H9 (cell line): ENCODE measurements around the gene OGFR. TPM values are rescaled to one million over a fixed set of nuclear protein-coding genes. Genes with fewer than 3 reads are reported as not detected.

Experiments used
- DNase-seq: peaks from one replicate; pipeline ENCODE4 v3.0.0-alpha.2; 2017
- H2AFZ ChIP-seq: one replicate; pipeline ENCODE4 v1.6.1; 2013; ENCODE audit warnings: mild to moderate bottlenecking, low read length, control low read depth, moderate library complexity
- H2AK5ac ChIP-seq: 2 replicates; pipeline ENCODE4 v1.6.1; 2013; ENCODE audit warnings: low read length, control low read depth, mixed read lengths; ENCODE audit not compliant: insufficient read length
- H2BK120ac ChIP-seq: one replicate; pipeline ENCODE4 v1.6.1; 2013; ENCODE audit warnings: low read depth, mild to moderate bottlenecking, low read length, control low read depth, inconsistent platforms; ENCODE audit not compliant: poor library complexity, severe bottlenecking
- H2BK12ac ChIP-seq: 2 replicates; pipeline ENCODE4 v1.6.1; 2013; ENCODE audit warnings: low read length, control low read depth, mixed read lengths, low read depth; ENCODE audit not compliant: insufficient read length
- H2BK15ac ChIP-seq: 2 replicates; pipeline ENCODE4 v1.6.1; 2013; ENCODE audit warnings: low read depth, low read length, control low read depth
- H2BK20ac ChIP-seq: one replicate; pipeline ENCODE4 v1.6.1; 2013; ENCODE audit warnings: low read depth, mild to moderate bottlenecking, low read length, control low read depth, inconsistent platforms; ENCODE audit not compliant: poor library complexity, severe bottlenecking
- H2BK5ac ChIP-seq: 2 replicates; pipeline ENCODE4 v1.6.1; 2013; ENCODE audit warnings: low read length, control low read depth, mixed read lengths; ENCODE audit not compliant: insufficient read length
- H3K14ac ChIP-seq: 2 replicates; pipeline ENCODE4 v1.6.1; 2013; ENCODE audit warnings: low read length, control low read depth; ENCODE audit not compliant: insufficient read depth
- H3K18ac ChIP-seq: 2 replicates; pipeline ENCODE4 v1.6.1; 2013; ENCODE audit warnings: low read depth, mild to moderate bottlenecking, mixed read lengths, low read length, control low read depth; ENCODE audit not compliant: insufficient read length
- H3K23ac ChIP-seq: 2 replicates; pipeline ENCODE4 v1.6.1; 2013; ENCODE audit warnings: low read length, control low read depth, mixed read lengths, low read depth; ENCODE audit not compliant: insufficient read length
- H3K23me2 ChIP-seq: 2 replicates; pipeline ENCODE4 v1.6.1; 2013; ENCODE audit warnings: low read depth, mild to moderate bottlenecking, mixed read lengths, low read length, control low read depth; ENCODE audit not compliant: insufficient read length, poor library complexity, severe bottlenecking
- H3K27ac ChIP-seq: 2 replicates; pipeline ENCODE4 v1.5.1; 2013; ENCODE audit warnings: low read length, control low read depth, mixed read lengths, low read depth; ENCODE audit not compliant: insufficient read length
- H3K27me3 ChIP-seq: 2 replicates; pipeline ENCODE4 v1.6.1; 2013; ENCODE audit warnings: low read length, control low read depth, inconsistent platforms; ENCODE audit not compliant: insufficient read depth
- H3K4ac ChIP-seq: 2 replicates; pipeline ENCODE4 v1.6.1; 2013; ENCODE audit warnings: low read depth, mild to moderate bottlenecking, control low read depth, inconsistent platforms, low read length, moderate library complexity
- H3K4me1 ChIP-seq: 2 replicates; pipeline ENCODE4 v1.6.1; 2013; ENCODE audit warnings: low read length, control low read depth, inconsistent platforms; ENCODE audit not compliant: insufficient read depth
- H3K4me2 ChIP-seq: 2 replicates; pipeline ENCODE4 v1.6.1; 2013; ENCODE audit warnings: low read length, control low read depth, mixed read lengths; ENCODE audit not compliant: insufficient read length, insufficient read depth
- H3K56ac ChIP-seq: 2 replicates; pipeline ENCODE4 v1.6.1; 2013; ENCODE audit warnings: low read depth, mild to moderate bottlenecking, mixed read lengths, low read length, control low read depth; ENCODE audit not compliant: insufficient read length
- H3K79me1 ChIP-seq: 2 replicates; pipeline ENCODE4 v1.6.1; 2013; ENCODE audit warnings: low read depth, mild to moderate bottlenecking, moderate library complexity, low read length, control low read depth, inconsistent platforms; ENCODE audit not compliant: insufficient read depth, poor library complexity, severe bottlenecking
- H3K79me2 ChIP-seq: 2 replicates; pipeline ENCODE4 v1.6.1; 2013; ENCODE audit warnings: low read length, control low read depth, inconsistent platforms; ENCODE audit not compliant: insufficient read depth
- H3K9ac ChIP-seq: 2 replicates; pipeline ENCODE4 v1.6.1; 2013; ENCODE audit warnings: low read length, control low read depth, mixed read lengths; ENCODE audit not compliant: insufficient read length; ENCODE audit errors: extremely low read depth
- H3K9me3 ChIP-seq: one replicate; pipeline ENCODE4 v1.6.1; 2013; ENCODE audit warnings: low read depth, low read length, inconsistent platforms; ENCODE audit not compliant: control insufficient read depth
- H3T11ph ChIP-seq: one replicate; pipeline ENCODE4 v1.6.1; 2013; ENCODE audit warnings: mild to moderate bottlenecking, low read length, control low read depth, inconsistent platforms
- H4K20me1 ChIP-seq: one replicate; pipeline ENCODE4 v1.6.1; 2013; ENCODE audit not compliant: control insufficient read depth, insufficient read length, insufficient read depth
- H4K5ac ChIP-seq: 2 replicates; pipeline ENCODE4 v1.6.1; 2013; ENCODE audit warnings: low read depth, mild to moderate bottlenecking, mixed read lengths, low read length, control low read depth; ENCODE audit not compliant: insufficient read length
- H4K8ac ChIP-seq: replicated peaks from 2 replicates; pipeline ENCODE4 v1.6.1; 2013; ENCODE audit warnings: low read length, control low read depth, mixed read lengths, low read depth; ENCODE audit not compliant: insufficient read length
- H4K91ac ChIP-seq: 2 replicates; pipeline ENCODE4 v1.6.1; 2013; ENCODE audit warnings: low read depth, mild to moderate bottlenecking, moderate library complexity, mixed read lengths, low read length, control low read depth; ENCODE audit not compliant: insufficient read length
- H3K27ac Mint-ChIP-seq, 3 experiments: 2 replicates in 2 of 3; 3 replicates in 1 of 3; pipeline ENCODE4 v1.8.0; 2020 to 2021; ENCODE audit warnings: mixed read lengths in 3 of 3, mild to moderate bottlenecking in 1 of 3, moderate library complexity in 1 of 3
- H3K27me3 Mint-ChIP-seq: 2 replicates; pipeline ENCODE4 v1.8.0; 2021; ENCODE audit warnings: low read depth, mild to moderate bottlenecking, moderate library complexity, mixed read lengths
- H3K36me3 Mint-ChIP-seq, 3 experiments: 2 replicates in 2 of 3; 3 replicates in 1 of 3; pipeline ENCODE4 v1.8.0; 2020 to 2021; ENCODE audit warnings: low read depth in 3 of 3, mixed read lengths in 3 of 3; ENCODE audit not compliant: insufficient read depth in 1 of 3
- H3K4me1 Mint-ChIP-seq, 2 experiments: 2 replicates each; pipeline ENCODE4 v1.8.0; 2020; ENCODE audit warnings: mixed read lengths in 2 of 2
- H3K4me3 Mint-ChIP-seq, 2 experiments: 2 replicates in 1 of 2; 3 replicates in 1 of 2; pipeline ENCODE4 v1.8.0; 2020 to 2021; ENCODE audit warnings: mild to moderate bottlenecking in 2 of 2, mixed read lengths in 2 of 2, moderate library complexity in 1 of 2
- H3K9me3 Mint-ChIP-seq, 2 experiments: 2 replicates in 1 of 2; 3 replicates in 1 of 2; pipeline ENCODE4 v1.8.0; 2020; ENCODE audit warnings: mild to moderate bottlenecking in 2 of 2, mixed read lengths in 2 of 2, moderate library complexity in 1 of 2
- WGBS: extraction: QIAGEN DNeasy Blood & Tissue Kit; methylation state at CpG from one replicate; pipeline ENCODE4 v1.1.7; 2013; ENCODE audit warnings: missing lambda C conversion rate, low lambda C conversion rate, mixed read lengths; ENCODE audit not compliant: insufficient read length; ENCODE audit errors: extremely low coverage; 5-methylcytosine and 5-hydroxymethylcytosine counted together
- total RNA-seq: library from RNA; stranded (reverse); gene quantifications from 2 replicates; pipeline ENCODE4 v1.2.1, GENCODE V29; 2021
- TF ChIP-seq, protein P1 (sequence below): fragments of 200-600 bp; sonication (generic); conservative IDR thresholded peaks from 3 replicates; pipeline ENCODE4 v1.8.0; 2021; ENCODE audit warnings: antibody characterized with exemption, mild to moderate bottlenecking

OGFR gene
- total RNA-seq, 1 experiment from 2014 or later = 33.1 TPM

DNA sequence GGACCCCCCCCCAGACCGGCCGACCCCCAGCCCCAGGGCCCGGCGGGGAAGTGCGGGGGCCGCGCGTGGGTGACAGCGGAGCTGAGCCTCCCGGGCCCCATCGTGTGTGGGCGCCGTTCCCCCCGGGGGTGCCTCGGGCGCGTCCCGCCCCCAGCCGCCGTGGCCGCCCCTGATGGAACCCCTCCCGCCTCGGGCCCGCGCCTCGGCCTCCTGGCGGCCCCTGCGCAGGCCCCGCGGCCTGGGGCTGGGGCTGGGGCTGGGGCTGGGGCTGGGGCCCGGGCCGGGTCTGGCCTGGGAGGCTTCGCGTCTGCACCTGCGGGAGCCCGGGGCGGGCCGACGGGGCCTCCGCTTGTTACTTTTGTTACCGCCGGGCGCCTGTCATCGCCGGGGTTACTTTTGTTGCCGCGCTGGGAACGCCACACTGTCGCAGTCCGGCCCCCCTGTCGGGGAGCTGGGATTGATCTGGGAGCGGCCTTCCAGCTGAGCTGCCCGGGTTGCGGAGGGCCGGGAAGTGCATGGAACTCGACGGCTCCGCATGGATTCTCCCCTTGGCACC, 598 bp downstream of the OGFR start:
- Histone ChIP-seq H3K18ac (no peak overlapping the region), H4K5ac (no peak overlapping the region), H3K14ac (no peak overlapping the region), H3K4ac (no peak overlapping the region), H2BK15ac (no peak overlapping the region), H2BK12ac (no peak overlapping the region), H2BK20ac (no peak overlapping the region), H3K9ac (no peak overlapping the region), H3K4me2 (peak overlapping the region; percentile 53), H3K79me2 (no peaks in the 10 kb centered on the region), H4K20me1 (no peaks in the 10 kb centered on the region), H2AFZ (no peak overlapping the region), H4K8ac (no peak overlapping the region), H3K27me3 (no peaks in the 10 kb centered on the region), H3K79me1 (no peaks in the 10 kb centered on the region), H4K91ac (no peak overlapping the region), H3K4me1 (no peaks in the 10 kb centered on the region; the same call in 1 of the 2 replicates), H2AK5ac (no peak overlapping the region), H3K23ac (no peak overlapping the region), H3K27ac (no peak overlapping the region), H3K23me2 (no peaks in the 10 kb centered on the region), H2BK120ac (no peak overlapping the region), H3K9me3 (no peaks in the 10 kb centered on the region), H2BK5ac (no peak overlapping the region), H3K56ac (no peak overlapping the region), H3T11ph (no peak overlapping the region)
- no peak for DNase-seq
- TF ChIP-seq, protein P1, sequence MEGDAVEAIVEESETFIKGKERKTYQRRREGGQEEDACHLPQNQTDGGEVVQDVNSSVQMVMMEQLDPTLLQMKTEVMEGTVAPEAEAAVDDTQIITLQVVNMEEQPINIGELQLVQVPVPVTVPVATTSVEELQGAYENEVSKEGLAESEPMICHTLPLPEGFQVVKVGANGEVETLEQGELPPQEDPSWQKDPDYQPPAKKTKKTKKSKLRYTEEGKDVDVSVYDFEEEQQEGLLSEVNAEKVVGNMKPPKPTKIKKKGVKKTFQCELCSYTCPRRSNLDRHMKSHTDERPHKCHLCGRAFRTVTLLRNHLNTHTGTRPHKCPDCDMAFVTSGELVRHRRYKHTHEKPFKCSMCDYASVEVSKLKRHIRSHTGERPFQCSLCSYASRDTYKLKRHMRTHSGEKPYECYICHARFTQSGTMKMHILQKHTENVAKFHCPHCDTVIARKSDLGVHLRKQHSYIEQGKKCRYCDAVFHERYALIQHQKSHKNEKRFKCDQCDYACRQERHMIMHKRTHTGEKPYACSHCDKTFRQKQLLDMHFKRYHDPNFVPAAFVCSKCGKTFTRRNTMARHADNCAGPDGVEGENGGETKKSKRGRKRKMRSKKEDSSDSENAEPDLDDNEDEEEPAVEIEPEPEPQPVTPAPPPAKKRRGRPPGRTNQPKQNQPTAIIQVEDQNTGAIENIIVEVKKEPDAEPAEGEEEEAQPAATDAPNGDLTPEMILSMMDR = no peak
- no peaks in the 10 kb centered on the region for H3K9me3 Mint-ChIP-seq
- peaks cover 10 to 16% of the 10 kb centered on the region in 2 experiments for H3K4me1 Mint-ChIP-seq
- H3K27ac Mint-ChIP-seq = no peak overlapping the region
- H3K4me3 Mint-ChIP-seq = peak overlapping the region; percentile 69 to 78
- peaks cover 19% of the 10 kb centered on the region for H3K27me3 Mint-ChIP-seq
- no CpG with 5 or more reads among the region's 58 CpGs for WGBS
- peaks cover 4 to 28% (median 23%) of the 10 kb centered on the region in 3 experiments for H3K36me3 Mint-ChIP-seq
